GM18951 (cell line): ENCODE measurements around the gene SIGLEC1.

Experiments
- POLR2A ChIP-seq: IDR thresholded peaks from 4 replicates; pipeline ENCODE4 v1.6.1; 2011; ENCODE audit warnings: mild to moderate bottlenecking; ENCODE audit not compliant: insufficient read length, insufficient read depth; ENCODE audit errors: extremely low read depth
- in situ Hi-C: fragments of 300-500 bp; cut with MboI; formaldehyde crosslinking; loops from one replicate; pipeline ENCODE4 v1.12.0; 2022; ENCODE audit warnings: low sequenced_read_pairs, mixed read lengths, inconsistent platforms; ENCODE audit not compliant: unreplicated experiment

SIGLEC1 gene

GRCh38 chr20:3728876-3729275, 16.5 kb upstream of the SIGLEC1 start:
- in situ Hi-C loops = no loop called here
- no peak for TF ChIP-seq POLR2A

DNA sequence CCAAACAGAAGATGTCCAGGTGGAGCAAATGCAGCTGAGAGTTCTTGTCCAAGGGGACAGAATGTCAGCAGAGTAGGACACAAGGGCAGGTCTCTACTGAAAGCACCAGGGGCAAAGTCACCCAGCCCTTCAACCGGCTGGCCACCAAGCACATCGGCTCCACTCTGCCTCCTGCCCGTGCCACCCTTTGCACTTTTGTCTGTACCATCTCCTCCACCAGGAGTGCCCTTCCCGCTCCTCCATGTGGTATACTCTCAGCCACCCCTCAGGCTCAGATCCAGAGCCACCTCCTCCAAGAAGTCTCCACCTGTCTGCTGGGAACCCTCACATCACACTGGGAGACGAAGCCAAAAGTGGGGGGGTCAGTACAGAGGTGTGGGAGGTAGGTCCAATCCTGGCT, 16.0 kb upstream of the SIGLEC1 start:
- TF ChIP-seq POLR2A = no peak
- in situ Hi-C loops = no loop called here

DNA sequence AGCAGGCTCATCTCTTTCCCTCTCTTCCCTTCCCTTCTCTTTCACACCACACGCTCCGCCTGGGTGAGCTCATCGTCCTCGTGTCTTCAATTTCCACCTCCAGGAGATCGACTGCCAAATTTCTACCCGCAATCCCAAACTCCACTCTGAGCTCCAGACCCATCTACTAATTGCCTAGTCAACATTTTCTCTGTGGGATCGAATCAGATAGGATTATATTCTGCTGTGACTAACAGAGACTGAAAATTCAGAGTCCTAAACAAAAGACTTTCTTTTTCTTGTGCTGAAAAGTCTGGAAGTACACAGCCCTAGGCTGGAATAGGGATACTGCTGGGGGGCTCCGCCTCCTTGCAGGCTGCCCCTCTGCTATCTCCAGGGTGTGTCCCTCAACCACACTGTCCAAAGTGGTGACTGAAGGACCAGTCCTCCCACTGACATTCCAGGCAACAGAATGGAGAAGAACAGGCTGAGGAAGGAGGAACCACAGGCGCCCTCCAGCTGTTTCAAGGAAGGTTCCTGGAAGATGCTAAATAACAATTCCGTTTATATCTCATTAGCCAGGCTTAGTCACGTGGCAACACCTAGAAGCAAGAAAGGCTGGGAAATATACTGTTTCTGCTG, 15.1 kb upstream of the SIGLEC1 start:
- in situ Hi-C loops = no loop called here
- TF ChIP-seq POLR2A = no peak

GRCh38 chr20:3724356-3724755, 12.0 kb upstream of the SIGLEC1 start:
- in situ Hi-C loops = no loop called here
- no peak for TF ChIP-seq POLR2A

GRCh38 chr20:3723284-3723683, 10.9 kb upstream of the SIGLEC1 start:
- no peak for TF ChIP-seq POLR2A
- in situ Hi-C loops = no loop called here

DNA sequence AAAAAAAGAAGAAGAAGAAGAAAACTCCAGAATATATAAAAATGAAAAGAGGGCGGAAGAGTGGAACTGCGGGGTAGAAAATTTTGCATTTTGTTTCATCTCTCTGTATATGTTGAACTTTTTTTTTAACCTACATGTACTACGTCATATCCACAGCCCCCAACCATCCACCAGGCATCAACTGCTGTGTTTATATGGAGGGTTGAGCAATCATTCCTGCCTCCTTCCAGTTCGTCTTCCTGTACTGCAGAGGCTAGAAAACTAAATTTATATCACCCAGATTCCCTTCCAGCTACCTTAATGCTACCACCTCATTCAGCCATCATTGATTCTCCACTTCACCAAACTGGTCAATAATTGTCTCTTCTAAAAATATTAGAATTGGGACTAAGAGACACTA, 9.5 kb upstream of the SIGLEC1 start:
- no peak for TF ChIP-seq POLR2A
- in situ Hi-C loops = no loop called here

DNA sequence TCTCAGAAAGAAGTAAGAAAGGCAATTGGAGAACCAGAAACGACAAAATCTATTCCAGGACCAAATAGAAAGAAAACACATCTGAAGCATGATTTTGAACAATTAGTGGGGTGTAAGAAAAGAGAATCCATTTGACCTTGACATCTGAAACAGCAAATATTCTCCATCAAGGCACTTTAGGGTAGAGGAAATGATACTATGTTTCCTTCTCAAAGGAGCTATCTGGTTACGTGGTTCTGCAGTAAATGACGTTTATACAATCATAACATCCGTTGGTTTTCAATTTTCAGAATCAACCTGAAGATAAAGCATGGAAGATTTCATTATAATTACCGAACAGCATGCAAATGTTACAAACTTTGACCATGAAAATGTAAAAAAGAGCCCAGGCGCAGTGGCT, 8.2 kb upstream of the SIGLEC1 start:
- TF ChIP-seq POLR2A = no peak
- in situ Hi-C loops = no loop called here

DNA sequence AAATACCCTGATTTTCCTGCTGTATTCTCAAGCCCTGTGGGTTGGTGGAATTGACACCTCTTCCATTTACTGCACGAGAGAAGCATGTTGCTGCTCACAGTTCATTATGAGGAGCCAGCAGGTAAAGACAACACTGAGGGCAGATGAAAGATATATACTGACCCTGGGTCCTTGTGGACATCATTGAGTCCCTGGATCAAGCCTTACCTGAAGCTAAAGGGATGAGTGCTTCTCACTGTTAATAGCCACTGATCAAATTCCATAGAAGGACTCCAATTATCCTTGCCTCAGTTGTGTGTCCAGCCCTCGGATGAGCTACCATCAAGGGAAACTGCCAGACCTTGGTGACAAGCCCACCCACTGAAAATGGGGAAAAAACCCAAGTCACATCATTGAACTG, 7.7 kb upstream of the SIGLEC1 start:
- no peak for TF ChIP-seq POLR2A
- in situ Hi-C loops = no loop called here

GRCh38 chr20:3719046-3719445, 6.6 kb upstream of the SIGLEC1 start:
- in situ Hi-C loops = no loop called here
- no peak for TF ChIP-seq POLR2A

DNA sequence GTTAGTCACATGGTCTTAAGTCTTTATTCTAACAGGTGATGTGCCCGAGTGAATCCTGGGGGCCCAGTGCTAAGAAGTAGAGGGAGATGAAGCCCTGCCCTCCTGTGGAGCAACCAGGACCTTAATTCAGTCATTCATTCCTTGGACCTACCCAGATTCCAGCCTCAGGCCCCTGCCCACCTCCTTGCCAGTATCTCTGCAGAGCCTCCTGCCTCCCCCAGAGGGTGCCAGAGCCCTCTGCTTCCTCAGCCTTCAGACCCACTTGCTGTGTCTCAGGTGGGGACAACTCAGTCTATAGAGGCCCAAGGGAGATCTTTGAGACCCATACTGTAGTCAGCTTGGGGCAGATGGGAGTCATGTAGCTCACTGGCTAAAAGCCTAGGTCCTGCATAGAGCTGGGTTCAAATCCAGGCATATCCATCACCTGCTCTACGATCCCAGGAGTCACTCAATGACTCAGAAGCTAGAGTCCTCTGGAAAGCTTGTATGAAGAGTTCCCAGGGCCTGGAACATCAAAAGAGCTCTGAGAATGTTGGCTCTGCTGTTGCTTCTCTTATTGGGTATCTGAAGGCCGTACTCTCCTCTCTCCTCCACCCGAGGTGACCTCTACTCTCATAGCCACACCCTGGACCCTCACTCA, 3.9 kb upstream of the SIGLEC1 start:
- TF ChIP-seq POLR2A = no peak
- in situ Hi-C loops = no loop called here

DNA sequence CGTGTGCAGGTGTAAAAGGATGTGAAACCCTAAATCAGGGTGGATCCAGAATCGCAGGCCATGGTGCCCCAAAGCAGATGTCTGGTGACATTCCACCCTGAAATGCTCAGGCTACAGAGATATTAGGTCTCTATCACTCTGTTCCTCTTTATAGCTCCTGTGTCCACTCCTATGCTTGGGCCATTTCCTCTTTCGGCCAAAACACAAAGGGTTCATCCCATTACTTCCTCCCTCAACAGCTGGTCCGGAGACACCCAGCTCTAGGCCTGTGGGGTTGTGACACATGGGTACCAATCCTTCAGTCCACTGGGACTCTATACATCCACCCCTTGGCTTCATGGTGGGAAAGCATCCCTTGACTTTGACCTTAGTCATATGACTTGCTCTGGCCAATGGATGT, 1.7 kb upstream of the SIGLEC1 start:
- in situ Hi-C loops = no loop called here
- no peak for TF ChIP-seq POLR2A

GRCh38 chr20:3711484-3711941, 887 bp downstream of the SIGLEC1 start:
- no peak for TF ChIP-seq POLR2A
- in situ Hi-C loops = no loop called here

GRCh38 chr20:3710703-3711483, 1.5 kb downstream of the SIGLEC1 start:
- in situ Hi-C loops = no loop called here
- TF ChIP-seq POLR2A = no peak

- TF ChIP-seq POLR2A = no peak
- in situ Hi-C loops = no loop called here
These were observed 2.4 kb downstream of the SIGLEC1 start for GRCh38 chr20:3710011-3710466.
